Measurements from ENCODE around the gene ABCA4. TPM values are rescaled to one million over a fixed set of nuclear protein-coding genes. Genes with fewer than 3 reads are reported as not detected.

The ABCA4 gene
- total RNA-seq, 1 donor from 2014 or later: 0.49 TPM

GRCh38 chr1:94104776-94105580 lies 16.0 kb downstream of the ABCA4 start:
- intact Hi-C loops (cut with DNase I): no loop called here
- TF ChIP-seq POLR2AphosphoS5 (IDR thresholded peaks at IDR 0.05; ENCODE audit: insufficient read depth in 1 of 2, low read depth in 1 of 2) (no peak), POLR2A (IDR thresholded peaks at IDR 0.05) (no peak)
- TF ChIP-seq, protein P1, sequence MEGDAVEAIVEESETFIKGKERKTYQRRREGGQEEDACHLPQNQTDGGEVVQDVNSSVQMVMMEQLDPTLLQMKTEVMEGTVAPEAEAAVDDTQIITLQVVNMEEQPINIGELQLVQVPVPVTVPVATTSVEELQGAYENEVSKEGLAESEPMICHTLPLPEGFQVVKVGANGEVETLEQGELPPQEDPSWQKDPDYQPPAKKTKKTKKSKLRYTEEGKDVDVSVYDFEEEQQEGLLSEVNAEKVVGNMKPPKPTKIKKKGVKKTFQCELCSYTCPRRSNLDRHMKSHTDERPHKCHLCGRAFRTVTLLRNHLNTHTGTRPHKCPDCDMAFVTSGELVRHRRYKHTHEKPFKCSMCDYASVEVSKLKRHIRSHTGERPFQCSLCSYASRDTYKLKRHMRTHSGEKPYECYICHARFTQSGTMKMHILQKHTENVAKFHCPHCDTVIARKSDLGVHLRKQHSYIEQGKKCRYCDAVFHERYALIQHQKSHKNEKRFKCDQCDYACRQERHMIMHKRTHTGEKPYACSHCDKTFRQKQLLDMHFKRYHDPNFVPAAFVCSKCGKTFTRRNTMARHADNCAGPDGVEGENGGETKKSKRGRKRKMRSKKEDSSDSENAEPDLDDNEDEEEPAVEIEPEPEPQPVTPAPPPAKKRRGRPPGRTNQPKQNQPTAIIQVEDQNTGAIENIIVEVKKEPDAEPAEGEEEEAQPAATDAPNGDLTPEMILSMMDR (IDR thresholded peaks at IDR 0.05): no peak
- H3K27me3 ChIP-seq: no peaks in the 10 kb centered on the region
- H3K4me3 ChIP-seq: no peak overlapping the region
- no peaks in the 10 kb centered on the region for H3K36me3 ChIP-seq
- DNase-seq (ENCODE audit: extremely low spot score in 2 of 2): no peak
- no peak overlapping the region for H3K27ac ChIP-seq
- H3K9me3 ChIP-seq: no peaks in the 10 kb centered on the region
- peaks cover 18% of the 10 kb centered on the region for H3K4me1 ChIP-seq

GRCh38 chr1:94104127-94104684 lies 16.7 kb downstream of the ABCA4 start:
- TF ChIP-seq POLR2A (IDR thresholded peaks at IDR 0.05): no peak
- TF ChIP-seq, protein P1 (IDR thresholded peaks at IDR 0.05): no peak
- TF ChIP-seq POLR2AphosphoS5 (IDR thresholded peaks at IDR 0.05; ENCODE audit: insufficient read depth in 1 of 2, low read depth in 1 of 2): no peak
- no peaks in the 10 kb centered on the region for H3K27me3 ChIP-seq
- intact Hi-C loops (cut with DNase I): no loop called here
- DNase-seq (ENCODE audit: extremely low spot score in 2 of 2): no peak
- no peak overlapping the region for H3K27ac ChIP-seq
- H3K4me1 ChIP-seq: peaks cover 21% of the 10 kb centered on the region
- H3K9me3 ChIP-seq: no peaks in the 10 kb centered on the region
- H3K4me3 ChIP-seq: no peak overlapping the region
- H3K36me3 ChIP-seq: no peaks in the 10 kb centered on the region

DNA sequence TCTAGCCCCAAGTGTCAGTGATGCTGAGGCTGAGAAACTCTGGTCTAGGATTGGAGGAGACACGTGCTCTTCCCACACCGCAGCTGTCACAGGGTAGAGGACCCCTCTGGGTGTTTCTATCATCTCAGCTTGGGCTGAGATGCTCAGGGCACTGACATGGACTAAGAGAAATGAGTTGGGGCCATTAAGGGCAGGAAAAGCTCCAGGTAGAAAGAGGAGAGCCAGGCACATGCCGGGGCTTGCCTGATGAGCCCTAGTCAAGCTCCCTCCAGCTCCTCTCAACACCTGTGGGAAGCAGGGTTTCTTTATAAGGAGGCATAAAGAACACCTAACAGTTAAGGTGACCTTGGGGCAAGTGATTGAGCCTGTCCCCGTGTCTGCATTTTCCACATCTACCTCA lies 17.3 kb downstream of the ABCA4 start:
- no peak for DNase-seq (ENCODE audit: extremely low spot score in 2 of 2)
- TF ChIP-seq POLR2A (IDR thresholded peaks at IDR 0.05) (no peak), POLR2AphosphoS5 (IDR thresholded peaks at IDR 0.05; ENCODE audit: insufficient read depth in 1 of 2, low read depth in 1 of 2) (no peak)
- TF ChIP-seq, protein P1 (IDR thresholded peaks at IDR 0.05): no peak
- no peak overlapping the region for H3K4me3 ChIP-seq
- intact Hi-C loops (cut with DNase I): no loop called here
- peaks cover 21% of the 10 kb centered on the region for H3K4me1 ChIP-seq
- no peak overlapping the region for H3K27ac ChIP-seq
- no peaks in the 10 kb centered on the region for H3K36me3 ChIP-seq
- H3K9me3 ChIP-seq: no peaks in the 10 kb centered on the region
- H3K27me3 ChIP-seq: no peaks in the 10 kb centered on the region

DNA sequence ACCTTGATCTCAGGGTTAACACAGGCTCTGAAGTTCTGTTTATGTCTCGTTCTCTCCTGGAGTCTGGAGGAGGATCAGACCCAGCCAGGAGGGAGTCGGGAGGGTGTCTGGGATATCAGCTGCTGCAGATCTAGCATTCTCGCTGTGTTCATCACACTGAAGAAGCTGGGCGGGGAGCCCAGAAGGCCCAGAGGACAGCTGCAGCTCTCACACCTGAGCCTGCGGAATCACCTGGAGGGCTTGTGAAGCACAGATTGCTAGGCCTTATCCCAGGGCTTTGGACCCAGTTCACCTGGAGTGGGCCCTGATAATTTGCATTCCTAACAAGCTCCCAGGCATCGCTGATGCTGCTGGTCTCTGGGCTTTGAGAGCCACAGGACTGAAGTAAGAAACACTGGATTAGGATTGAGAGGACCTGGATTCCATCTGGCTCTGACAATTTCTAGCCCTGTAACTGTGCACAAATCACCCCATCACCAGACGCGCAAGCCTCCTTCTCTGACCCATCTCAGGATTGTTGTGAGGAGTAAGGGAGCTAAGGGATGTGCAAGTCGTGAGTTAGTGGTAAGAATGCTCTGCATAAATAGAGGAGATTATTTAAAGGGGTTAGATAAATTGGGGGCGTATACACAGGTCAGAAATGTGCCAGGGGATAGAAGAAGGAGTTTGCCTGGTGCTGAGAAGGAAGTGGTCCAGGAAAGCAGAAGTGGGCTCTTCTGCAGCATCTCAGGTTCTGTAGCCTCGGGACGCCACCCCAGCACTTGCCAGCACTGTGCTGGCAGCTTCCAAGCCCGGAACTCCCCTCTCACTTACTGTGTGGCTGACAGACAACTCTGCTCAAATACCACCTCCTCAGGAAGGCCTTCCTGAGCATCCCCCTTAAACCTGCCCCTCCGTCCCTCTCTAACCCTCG lies 19.1 kb downstream of the ABCA4 start:
- Histone ChIP-seq H3K4me1 (peaks cover 33% of the 10 kb centered on the region), H3K27me3 (no peaks in the 10 kb centered on the region), H3K4me3 (no peak overlapping the region), H3K9me3 (no peaks in the 10 kb centered on the region), H3K27ac (peak overlapping the region; percentile 33), H3K36me3 (no peaks in the 10 kb centered on the region)
- TF ChIP-seq, protein P1 (IDR thresholded peaks at IDR 0.05): no peak
- TF ChIP-seq POLR2A (IDR thresholded peaks at IDR 0.05): no peak
- TF ChIP-seq POLR2AphosphoS5 (IDR thresholded peaks at IDR 0.05; ENCODE audit: insufficient read depth in 1 of 2, low read depth in 1 of 2): no peak
- intact Hi-C loops (cut with DNase I): no loop called here
- no peak for DNase-seq (ENCODE audit: extremely low spot score in 2 of 2)
